ENCODE measurements around the gene DDX24.

- no peak for TF ChIP-seq POLR2A (IDR thresholded peaks at IDR 0.05)
- TF ChIP-seq, protein P1, sequence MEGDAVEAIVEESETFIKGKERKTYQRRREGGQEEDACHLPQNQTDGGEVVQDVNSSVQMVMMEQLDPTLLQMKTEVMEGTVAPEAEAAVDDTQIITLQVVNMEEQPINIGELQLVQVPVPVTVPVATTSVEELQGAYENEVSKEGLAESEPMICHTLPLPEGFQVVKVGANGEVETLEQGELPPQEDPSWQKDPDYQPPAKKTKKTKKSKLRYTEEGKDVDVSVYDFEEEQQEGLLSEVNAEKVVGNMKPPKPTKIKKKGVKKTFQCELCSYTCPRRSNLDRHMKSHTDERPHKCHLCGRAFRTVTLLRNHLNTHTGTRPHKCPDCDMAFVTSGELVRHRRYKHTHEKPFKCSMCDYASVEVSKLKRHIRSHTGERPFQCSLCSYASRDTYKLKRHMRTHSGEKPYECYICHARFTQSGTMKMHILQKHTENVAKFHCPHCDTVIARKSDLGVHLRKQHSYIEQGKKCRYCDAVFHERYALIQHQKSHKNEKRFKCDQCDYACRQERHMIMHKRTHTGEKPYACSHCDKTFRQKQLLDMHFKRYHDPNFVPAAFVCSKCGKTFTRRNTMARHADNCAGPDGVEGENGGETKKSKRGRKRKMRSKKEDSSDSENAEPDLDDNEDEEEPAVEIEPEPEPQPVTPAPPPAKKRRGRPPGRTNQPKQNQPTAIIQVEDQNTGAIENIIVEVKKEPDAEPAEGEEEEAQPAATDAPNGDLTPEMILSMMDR (IDR thresholded peaks at IDR 0.05) = no peak
- no peak for TF ChIP-seq POLR2AphosphoS5 (IDR thresholded peaks at IDR 0.05)
- TF ChIP-seq EP300 (IDR thresholded peaks at IDR 0.05) = no peak
Observed at GRCh38 chr14:94119071-94119470, 38.1 kb upstream of the DDX24 start.

Data from sigmoid colon (tissue), 4 donors.